ENCODE results near the gene CDH13.

DNA sequence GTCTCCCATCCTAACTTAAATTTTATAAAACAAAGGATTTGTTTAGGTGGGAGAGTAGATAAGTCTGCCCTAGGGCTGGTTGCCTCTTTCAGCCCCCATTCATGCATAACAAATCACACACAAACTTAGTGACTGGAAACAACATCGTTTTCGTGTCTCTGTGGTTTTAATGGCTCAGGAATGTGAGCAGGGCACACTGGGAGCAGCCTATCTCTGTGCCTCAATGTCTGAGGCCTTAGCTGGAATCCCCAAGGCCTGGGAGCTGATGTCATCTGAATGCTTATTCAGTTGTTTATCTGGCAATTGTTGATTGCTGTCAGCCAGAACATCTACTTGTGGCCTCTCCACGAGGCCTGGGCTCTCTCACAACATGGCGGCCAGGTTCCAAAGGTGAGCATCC, 1079.1 kb downstream of the CDH13 start:
- TF ChIP-seq, protein P1, sequence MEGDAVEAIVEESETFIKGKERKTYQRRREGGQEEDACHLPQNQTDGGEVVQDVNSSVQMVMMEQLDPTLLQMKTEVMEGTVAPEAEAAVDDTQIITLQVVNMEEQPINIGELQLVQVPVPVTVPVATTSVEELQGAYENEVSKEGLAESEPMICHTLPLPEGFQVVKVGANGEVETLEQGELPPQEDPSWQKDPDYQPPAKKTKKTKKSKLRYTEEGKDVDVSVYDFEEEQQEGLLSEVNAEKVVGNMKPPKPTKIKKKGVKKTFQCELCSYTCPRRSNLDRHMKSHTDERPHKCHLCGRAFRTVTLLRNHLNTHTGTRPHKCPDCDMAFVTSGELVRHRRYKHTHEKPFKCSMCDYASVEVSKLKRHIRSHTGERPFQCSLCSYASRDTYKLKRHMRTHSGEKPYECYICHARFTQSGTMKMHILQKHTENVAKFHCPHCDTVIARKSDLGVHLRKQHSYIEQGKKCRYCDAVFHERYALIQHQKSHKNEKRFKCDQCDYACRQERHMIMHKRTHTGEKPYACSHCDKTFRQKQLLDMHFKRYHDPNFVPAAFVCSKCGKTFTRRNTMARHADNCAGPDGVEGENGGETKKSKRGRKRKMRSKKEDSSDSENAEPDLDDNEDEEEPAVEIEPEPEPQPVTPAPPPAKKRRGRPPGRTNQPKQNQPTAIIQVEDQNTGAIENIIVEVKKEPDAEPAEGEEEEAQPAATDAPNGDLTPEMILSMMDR (IDR thresholded peaks at IDR 0.05), result no peak
- no peak for TF ChIP-seq POLR2A (IDR thresholded peaks at IDR 0.05)

Measured in Peyer's patch (tissue), 4 donors.